Loucy (cell line): Measurements from ENCODE around the gene SLC27A4.

Source experiments
- H2AFZ ChIP-seq: fragments of 200-600 bp; sonication (generic); 2 replicates; pipeline ENCODE4 v1.6.0; 2016; ENCODE audit warnings: antibody characterized with exemption, mild to moderate bottlenecking, low read length, moderate library complexity
- H3F3A ChIP-seq: fragments of 200-600 bp; 2 replicates; pipeline ENCODE4 v1.6.0; 2016; ENCODE audit warnings: antibody characterized with exemption, low read depth, mild to moderate bottlenecking
- H3K27me3 ChIP-seq: fragments of 200-600 bp; sonication (generic); 2 replicates; pipeline ENCODE4 v1.6.1; 2014; ENCODE audit warnings: low read length, mild to moderate bottlenecking; ENCODE audit not compliant: insufficient read depth, poor library complexity, severe bottlenecking
- H3K36me3 ChIP-seq: fragments of 200-600 bp; sonication (generic); 2 replicates; pipeline ENCODE4 v1.6.1; 2016; ENCODE audit warnings: low read length; ENCODE audit not compliant: insufficient read depth
- H3K4me1 ChIP-seq: fragments of 200-600 bp; sonication (generic); 2 replicates; pipeline ENCODE4 v1.5.1; 2014; ENCODE audit warnings: low read length, mild to moderate bottlenecking; ENCODE audit not compliant: insufficient read depth, poor library complexity, severe bottlenecking
- H3K4me2 ChIP-seq: fragments of 200-600 bp; sonication (generic); 2 replicates; pipeline ENCODE4 v1.6.0; 2014; ENCODE audit warnings: antibody characterized with exemption, low read length, low read depth, mild to moderate bottlenecking; ENCODE audit not compliant: poor library complexity, severe bottlenecking
- H3K4me3 ChIP-seq: fragments of 200-600 bp; sonication (generic); 2 replicates; pipeline ENCODE4 v1.5.1; 2014; ENCODE audit warnings: low read length, mild to moderate bottlenecking, mixed read lengths; ENCODE audit not compliant: poor library complexity, severe bottlenecking
- H3K79me2 ChIP-seq: fragments of 200-600 bp; sonication (generic); 2 replicates; pipeline ENCODE4 v1.6.1; 2014; ENCODE audit warnings: low read length; ENCODE audit not compliant: insufficient read depth
- H3K9ac ChIP-seq: fragments of 200-600 bp; sonication (generic); 2 replicates; pipeline ENCODE4 v1.6.0; 2014; ENCODE audit warnings: mild to moderate bottlenecking, low read depth, low read length, moderate library complexity; ENCODE audit not compliant: poor library complexity, severe bottlenecking
- H3K9me2 ChIP-seq: fragments of 200-600 bp; sonication (generic); replicated peaks from 2 replicates; pipeline ENCODE4 v1.6.1; 2016; ENCODE audit warnings: low read depth, low read length, mixed read lengths
- H3K9me3 ChIP-seq: fragments of 200-600 bp; sonication (generic); 2 replicates; pipeline ENCODE4 v1.6.1; 2014; ENCODE audit warnings: mild to moderate bottlenecking, antibody characterized with exemption, low read length, low read depth; ENCODE audit not compliant: insufficient read depth
- H4K20me1 ChIP-seq: fragments of 200-600 bp; sonication (generic); 2 replicates; pipeline ENCODE4 v1.6.0; 2014; ENCODE audit warnings: antibody characterized with exemption, low read length, mild to moderate bottlenecking; ENCODE audit not compliant: insufficient read depth, poor library complexity, severe bottlenecking
- CTCF ChIP-seq: fragments of 200-600 bp; sonication (generic); conservative IDR thresholded peaks from 2 replicates; pipeline ENCODE4 v1.5.1; 2014; ENCODE audit warnings: mild to moderate bottlenecking, antibody characterized with exemption, low read length
- EZH2phosphoT487 ChIP-seq: fragments of 200-600 bp; IDR thresholded peaks from 2 replicates; pipeline ENCODE4 v1.6.1; 2018; ENCODE audit warnings: antibody characterized with exemption, mild to moderate bottlenecking, moderate library complexity, borderline replicate concordance

Gene SLC27A4

DNA sequence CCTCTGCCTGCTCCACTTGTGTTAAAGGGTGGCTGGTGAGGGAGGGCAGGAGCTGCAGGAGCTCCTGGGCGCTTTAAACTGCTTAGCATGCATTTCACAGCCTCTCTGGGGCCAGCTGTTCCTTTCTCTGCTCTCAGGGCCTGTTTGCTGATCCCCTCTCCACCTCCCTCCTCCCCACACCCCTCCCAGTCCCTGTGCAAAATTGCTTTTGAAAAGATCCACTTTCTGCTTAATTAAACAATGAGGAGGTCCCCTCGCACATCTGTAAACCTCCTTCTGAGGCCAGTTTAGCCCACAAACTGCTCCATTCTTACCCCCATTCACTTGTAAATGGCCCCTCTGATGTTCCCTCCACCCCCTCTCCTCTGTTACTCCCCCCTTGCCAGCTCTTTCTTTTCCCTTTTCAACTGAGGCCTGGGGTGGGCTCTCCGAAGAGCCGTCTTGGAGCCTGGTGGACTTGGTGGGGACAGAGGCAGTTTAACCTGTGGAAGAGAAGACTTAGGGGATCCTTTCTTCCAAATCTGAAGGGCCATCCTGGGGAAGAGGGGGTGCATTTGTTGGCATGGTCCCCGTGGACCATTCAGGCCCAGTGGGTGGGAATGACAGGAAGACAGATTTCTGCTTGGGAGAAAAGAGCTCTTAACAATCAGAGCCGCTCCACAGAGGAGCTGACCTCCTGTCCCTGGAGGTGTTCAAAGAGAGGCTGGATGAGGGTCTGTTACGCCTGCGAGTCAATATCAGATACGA, 42.9 kb downstream of the SLC27A4 start:
- no peak overlapping the region for H3K9ac ChIP-seq

DNA sequence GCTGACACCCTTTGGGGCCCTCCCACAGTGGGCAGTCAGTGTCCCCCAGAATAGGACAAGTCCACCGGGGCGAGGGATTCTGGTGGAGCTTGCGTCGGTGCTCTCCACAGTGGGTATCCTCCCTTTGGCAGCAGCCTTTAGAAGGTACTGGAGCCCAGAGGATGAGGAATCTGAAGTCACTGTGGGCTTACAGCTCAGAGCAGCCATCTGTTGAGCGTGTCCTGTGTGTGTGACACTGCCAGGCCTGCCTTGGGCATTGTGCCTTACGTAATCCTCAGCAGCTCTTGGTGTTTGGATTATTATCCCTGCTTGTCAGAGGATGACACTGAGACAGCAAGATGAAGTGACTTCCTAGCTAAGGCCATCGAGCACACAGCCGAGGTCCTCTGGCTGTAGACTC, 43.5 kb downstream of the SLC27A4 start:
- no peak overlapping the region for H2AFZ ChIP-seq

More for the DNA sequence above, 42.9 kb downstream of the SLC27A4 start:
- Histone ChIP-seq H3K9me3 (no peaks in the 10 kb centered on the region), H3F3A (no peaks in the 10 kb centered on the region), H4K20me1 (no peaks in the 10 kb centered on the region), H2AFZ (no peak overlapping the region), H3K79me2 (no peaks in the 10 kb centered on the region; the same call in 1 of the 2 replicates), H3K4me3 (no peak overlapping the region), H3K27me3 (no peaks in the 10 kb centered on the region), H3K4me1 (no peaks in the 10 kb centered on the region), H3K4me2 (no peak overlapping the region), H3K36me3 (peaks cover 41% of the 10 kb centered on the region; the same call in 1 of the 2 replicates), H3K9me2 (no peaks in the 10 kb centered on the region)
- TF ChIP-seq CTCF (no peak), EZH2phosphoT487 (no peak)

GRCh38 chr9:128384801-128385495, 44.6 kb downstream of the SLC27A4 start:
- Histone ChIP-seq H3K4me1 (no peaks in the 10 kb centered on the region), H4K20me1 (no peaks in the 10 kb centered on the region), H3K79me2 (no peaks in the 10 kb centered on the region; the same call in 1 of the 2 replicates), H3K9ac (no peak overlapping the region), H3K9me2 (no peaks in the 10 kb centered on the region), H3K27me3 (no peaks in the 10 kb centered on the region), H3K4me3 (no peak overlapping the region), H3K36me3 (peaks cover 54% of the 10 kb centered on the region; the same call in 1 of the 2 replicates), H3K9me3 (no peaks in the 10 kb centered on the region), H3F3A (no peaks in the 10 kb centered on the region), H3K4me2 (no peak overlapping the region), H2AFZ (no peak overlapping the region)
- TF ChIP-seq EZH2phosphoT487 (no peak), CTCF (no peak)

More for the DNA sequence above, 43.5 kb downstream of the SLC27A4 start:
- Histone ChIP-seq H3K9me3 (no peaks in the 10 kb centered on the region), H3K4me1 (no peaks in the 10 kb centered on the region), H3K9ac (no peak overlapping the region), H4K20me1 (no peaks in the 10 kb centered on the region), H3K9me2 (no peaks in the 10 kb centered on the region), H3K36me3 (peaks cover 47% of the 10 kb centered on the region; the same call in 1 of the 2 replicates), H3K27me3 (no peaks in the 10 kb centered on the region), H3K4me2 (no peak overlapping the region), H3K4me3 (no peak overlapping the region), H3K79me2 (no peaks in the 10 kb centered on the region; the same call in 1 of the 2 replicates), H3F3A (no peaks in the 10 kb centered on the region)
- TF ChIP-seq CTCF (no peak), EZH2phosphoT487 (no peak)
